Choroid plexus epithelial cell (primary cell): ENCODE results near the gene CA12.

ENCODE experiments used
- DNase-seq: peaks from one replicate; pipeline ENCODE4 v3.0.0-alpha.2; 2010; ENCODE audit warnings: low read depth
- H3K4me3 ChIP-seq: 2 replicates; pipeline ENCODE4 v1.5.1; 2011; ENCODE audit warnings: low read depth, mild to moderate bottlenecking, control low read depth, low read length, moderate library complexity
- CTCF ChIP-seq: conservative IDR thresholded peaks from 2 replicates; pipeline ENCODE4 v1.5.1; 2011; ENCODE audit warnings: low read depth, mild to moderate bottlenecking, control low read depth, inconsistent platforms, low read length, moderate library complexity

The CA12 gene

GRCh38 chr15:63409179-63409578 is 27.5 kb upstream of the CA12 start:
- TF ChIP-seq CTCF, result no peak
- DNase-seq, result no peak

GRCh38 chr15:63408524-63408923 is 26.9 kb upstream of the CA12 start:
- no peak overlapping the region for H3K4me3 ChIP-seq
- TF ChIP-seq CTCF, result no peak
- DNase-seq, result peak; percentile 76

More at GRCh38 chr15:63409179-63409578, 27.5 kb upstream of the CA12 start:
- no peak overlapping the region for H3K4me3 ChIP-seq

- H3K4me3 ChIP-seq, result no peak overlapping the region
- no peak for TF ChIP-seq CTCF
- DNase-seq, result no peak
Observed at GRCh38 chr15:63407612-63408011, 26.0 kb upstream of the CA12 start.

- TF ChIP-seq CTCF, result no peak
- DNase-seq, result no peak
- H3K4me3 ChIP-seq, result no peak overlapping the region
Observed at GRCh38 chr15:63405683-63406390, 24.2 kb upstream of the CA12 start.

- TF ChIP-seq CTCF, result no peak
- DNase-seq, result no peak
- H3K4me3 ChIP-seq, result no peak overlapping the region
Observed at GRCh38 chr15:63405159-63405558, 23.5 kb upstream of the CA12 start.

GRCh38 chr15:63403254-63403945 is 21.8 kb upstream of the CA12 start:
- TF ChIP-seq CTCF, result peak; percentile 5
- DNase-seq, result no peak
- no peak overlapping the region for H3K4me3 ChIP-seq
